ENCODE data around the gene ATP9B.

ATP9B gene

GRCh38 chr18:79309614-79310358 lies 240.6 kb downstream of the ATP9B start:
- no peak for TF ChIP-seq EZH2 (optimal IDR thresholded peaks at IDR 0.05; ENCODE audit: low read depth, low read length)
- TF ChIP-seq EZH2phosphoT487 (IDR thresholded peaks at IDR 0.05; ENCODE audit: low read length): no peak
- TF ChIP-seq, protein P1, sequence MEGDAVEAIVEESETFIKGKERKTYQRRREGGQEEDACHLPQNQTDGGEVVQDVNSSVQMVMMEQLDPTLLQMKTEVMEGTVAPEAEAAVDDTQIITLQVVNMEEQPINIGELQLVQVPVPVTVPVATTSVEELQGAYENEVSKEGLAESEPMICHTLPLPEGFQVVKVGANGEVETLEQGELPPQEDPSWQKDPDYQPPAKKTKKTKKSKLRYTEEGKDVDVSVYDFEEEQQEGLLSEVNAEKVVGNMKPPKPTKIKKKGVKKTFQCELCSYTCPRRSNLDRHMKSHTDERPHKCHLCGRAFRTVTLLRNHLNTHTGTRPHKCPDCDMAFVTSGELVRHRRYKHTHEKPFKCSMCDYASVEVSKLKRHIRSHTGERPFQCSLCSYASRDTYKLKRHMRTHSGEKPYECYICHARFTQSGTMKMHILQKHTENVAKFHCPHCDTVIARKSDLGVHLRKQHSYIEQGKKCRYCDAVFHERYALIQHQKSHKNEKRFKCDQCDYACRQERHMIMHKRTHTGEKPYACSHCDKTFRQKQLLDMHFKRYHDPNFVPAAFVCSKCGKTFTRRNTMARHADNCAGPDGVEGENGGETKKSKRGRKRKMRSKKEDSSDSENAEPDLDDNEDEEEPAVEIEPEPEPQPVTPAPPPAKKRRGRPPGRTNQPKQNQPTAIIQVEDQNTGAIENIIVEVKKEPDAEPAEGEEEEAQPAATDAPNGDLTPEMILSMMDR (IDR thresholded peaks at IDR 0.05; ENCODE audit: low read length): no peak
- Histone ChIP-seq H3K27me3 (replicated peaks; ENCODE audit: insufficient read depth, low read length) (no peaks in the 10 kb centered on the region), H3K27ac (ENCODE audit: low read length) (no peak overlapping the region), H3K4me3 (ENCODE audit: low read length) (no peak overlapping the region), H3F3A (ENCODE audit: insufficient read depth, low read length) (no peaks in the 10 kb centered on the region), H3K9ac (ENCODE audit: low read length) (no peak overlapping the region), H3K4me1 (ENCODE audit: low read length) (no peaks in the 10 kb centered on the region), H3K79me2 (ENCODE audit: low read length) (no peaks in the 10 kb centered on the region), H3K9me3 (replicated peaks; ENCODE audit: insufficient read depth, low read length) (no peaks in the 10 kb centered on the region), H3K36me3 (replicated peaks; ENCODE audit: insufficient read depth, low read length) (no peaks in the 10 kb centered on the region), H3K9me2 (replicated peaks; ENCODE audit: insufficient read depth, low read length) (no peaks in the 10 kb centered on the region), H2AFZ (ENCODE audit: low read length) (no peak overlapping the region), H4K20me1 (ENCODE audit: insufficient read depth, low read length) (no peaks in the 10 kb centered on the region), H3K4me2 (ENCODE audit: low read depth, low read length) (no peak overlapping the region)
- DNase-seq: no peak

- H3K9me2 ChIP-seq (replicated peaks; ENCODE audit: insufficient read depth, low read length): no peaks in the 10 kb centered on the region
- H3K27ac ChIP-seq (ENCODE audit: low read length): no peak overlapping the region
- no peaks in the 10 kb centered on the region for H3K79me2 ChIP-seq (ENCODE audit: low read length)
- H2AFZ ChIP-seq (ENCODE audit: low read length): no peak overlapping the region
- H4K20me1 ChIP-seq (ENCODE audit: insufficient read depth, low read length): no peaks in the 10 kb centered on the region
- DNase-seq: no peak
- no peaks in the 10 kb centered on the region for H3K4me1 ChIP-seq (ENCODE audit: low read length)
- no peak overlapping the region for H3K4me2 ChIP-seq (ENCODE audit: low read depth, low read length)
- H3K9me3 ChIP-seq (replicated peaks; ENCODE audit: insufficient read depth, low read length): no peaks in the 10 kb centered on the region
- TF ChIP-seq EZH2 (optimal IDR thresholded peaks at IDR 0.05; ENCODE audit: low read depth, low read length): no peak
- TF ChIP-seq EZH2phosphoT487 (IDR thresholded peaks at IDR 0.05; ENCODE audit: low read length): no peak
- TF ChIP-seq, protein P1 (IDR thresholded peaks at IDR 0.05; ENCODE audit: low read length): no peak
- no peak overlapping the region for H3K4me3 ChIP-seq (ENCODE audit: low read length)
- H3K36me3 ChIP-seq (replicated peaks; ENCODE audit: insufficient read depth, low read length): no peaks in the 10 kb centered on the region
- H3F3A ChIP-seq (ENCODE audit: insufficient read depth, low read length): no peaks in the 10 kb centered on the region
- no peaks in the 10 kb centered on the region for H3K27me3 ChIP-seq (replicated peaks; ENCODE audit: insufficient read depth, low read length)
- no peak overlapping the region for H3K9ac ChIP-seq (ENCODE audit: low read length)
Observed at GRCh38 chr18:79314838-79315388, 245.7 kb downstream of the ATP9B start.

- Histone ChIP-seq H3K4me1 (ENCODE audit: low read length) (no peaks in the 10 kb centered on the region), H3F3A (ENCODE audit: insufficient read depth, low read length) (no peaks in the 10 kb centered on the region), H3K4me2 (ENCODE audit: low read depth, low read length) (no peak overlapping the region), H3K9ac (ENCODE audit: low read length) (no peak overlapping the region), H3K9me2 (replicated peaks; ENCODE audit: insufficient read depth, low read length) (no peaks in the 10 kb centered on the region), H3K79me2 (ENCODE audit: low read length) (no peaks in the 10 kb centered on the region), H3K36me3 (replicated peaks; ENCODE audit: insufficient read depth, low read length) (no peaks in the 10 kb centered on the region), H2AFZ (ENCODE audit: low read length) (no peak overlapping the region), H3K4me3 (ENCODE audit: low read length) (no peak overlapping the region), H3K27me3 (replicated peaks; ENCODE audit: insufficient read depth, low read length) (no peaks in the 10 kb centered on the region), H3K9me3 (replicated peaks; ENCODE audit: insufficient read depth, low read length) (no peaks in the 10 kb centered on the region), H3K27ac (ENCODE audit: low read length) (no peak overlapping the region), H4K20me1 (ENCODE audit: insufficient read depth, low read length) (no peaks in the 10 kb centered on the region)
- no peak for DNase-seq
- TF ChIP-seq, protein P1 (IDR thresholded peaks at IDR 0.05; ENCODE audit: low read length): no peak
- TF ChIP-seq EZH2 (optimal IDR thresholded peaks at IDR 0.05; ENCODE audit: low read depth, low read length): no peak
- TF ChIP-seq EZH2phosphoT487 (IDR thresholded peaks at IDR 0.05; ENCODE audit: low read length): no peak
Observed at GRCh38 chr18:79315596-79315995, 246.4 kb downstream of the ATP9B start.

Measured in MM.1S (cell line).